ENCODE measurements around the gene PPP3R1.

Gene PPP3R1

DNA sequence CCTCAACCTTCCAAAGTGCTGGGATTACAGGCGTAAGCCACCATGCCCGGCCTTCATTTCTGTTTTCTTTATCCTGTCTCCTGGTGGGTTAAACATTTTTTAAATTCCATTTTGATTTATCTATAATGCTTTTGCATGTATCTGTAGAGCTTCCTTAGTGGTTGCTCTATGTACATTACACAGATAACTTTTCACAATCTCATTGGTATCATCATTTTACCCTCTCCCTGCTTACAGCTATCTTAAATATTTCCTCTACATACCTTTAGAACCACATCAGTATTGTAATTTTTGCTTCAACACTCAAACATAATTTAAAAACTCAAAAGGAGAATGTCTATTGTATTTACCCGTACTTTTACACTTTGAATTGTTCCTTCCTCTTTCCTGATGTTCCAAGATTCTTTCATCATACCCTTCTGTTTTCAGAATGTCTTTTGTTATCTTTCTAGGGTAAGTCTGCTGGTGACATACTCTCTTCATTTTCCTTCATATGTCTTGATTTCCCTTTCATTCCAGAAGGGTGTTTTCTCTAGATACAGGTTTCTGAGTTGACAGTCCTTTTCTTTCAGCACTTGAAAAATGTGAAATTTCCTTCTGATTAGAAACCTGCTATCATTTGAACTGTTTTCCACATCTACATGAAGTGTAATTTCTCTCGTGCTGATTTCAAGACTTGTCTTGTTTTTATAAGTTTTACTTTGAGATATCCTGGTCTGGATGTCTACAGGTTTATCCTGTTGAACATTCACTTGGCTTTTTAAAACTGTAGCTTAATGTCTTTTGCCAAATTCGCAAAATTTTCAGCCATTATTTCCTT, 21.9 kb downstream of the PPP3R1 start (continued):
- TF ChIP-seq PRDM2 (tag by site-specific recombination; IDR thresholded peaks at IDR 0.05; ENCODE audit: borderline replicate concordance) (no peak), PRDM1 (tag by site-specific recombination; IDR thresholded peaks at IDR 0.05) (peak; percentile 58), MEIS1 (CRISPR knock-in tag; IDR thresholded peaks at IDR 0.05; ENCODE audit: borderline replicate concordance) (no peak), ZXDB (tag by site-specific recombination; IDR thresholded peaks at IDR 0.05) (no peak)

DNA sequence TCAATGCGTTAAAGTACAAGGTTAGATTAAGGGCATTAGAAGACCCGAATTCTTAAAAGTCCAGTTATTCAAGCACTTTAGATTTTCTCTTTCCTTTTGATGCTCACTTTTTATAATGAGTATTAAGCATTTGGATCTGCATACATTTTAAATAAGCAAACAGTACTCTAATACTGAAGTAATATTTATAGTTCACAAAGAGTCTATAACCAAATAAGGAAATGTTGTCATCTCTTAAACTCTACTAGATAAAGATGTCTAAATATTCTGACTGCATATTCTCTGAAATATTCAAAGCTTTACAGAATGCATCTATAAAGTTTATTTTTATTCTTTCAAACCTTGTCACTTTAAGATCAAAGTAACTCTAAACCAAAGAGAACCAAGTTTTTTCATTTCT, 25.5 kb downstream of the PPP3R1 start:
- Histone ChIP-seq H3K4me1 (ENCODE audit: control insufficient read depth, insufficient read depth, low read length) (peaks cover 6% of the 10 kb centered on the region), H3K27ac (ENCODE audit: extremely low read depth, low read depth, low read length) (no peak overlapping the region), H3K9me3 (ENCODE audit: control insufficient read depth, insufficient read depth, low read depth, low read length) (no peaks in the 10 kb centered on the region), H3K4me3 (ENCODE audit: low read depth, low read length) (no peak overlapping the region), H3K36me3 (ENCODE audit: control insufficient read depth in 2 of 2, insufficient read depth in 1 of 2, low read length in 2 of 2) (no peaks in the 10 kb centered on the region)
- CTCF ChIA-PET = interaction anchor here (0.6 to 2.0 kb wide), 3 partner anchors 23 to 82 kb away, joined by 3 to 16 read pairs (median 4); no protein-coding TSS in a partner anchor
- POLR2A ChIA-PET = no interaction called here
- TF ChIP-seq ZNF169 (tag by site-specific recombination; IDR thresholded peaks at IDR 0.05) (no peak), ZNF423 (tag by site-specific recombination; IDR thresholded peaks at IDR 0.05) (no peak), ATF2 (tag by site-specific recombination; IDR thresholded peaks at IDR 0.05; ENCODE audit: low read depth) (no peak), ZNF280D (tag by site-specific recombination; IDR thresholded peaks at IDR 0.05) (no peak), TCF7L2 (IDR thresholded peaks at IDR 0.05; ENCODE audit: borderline replicate concordance, low read depth, low read length) (no peak), SCRT1 (tag by site-specific recombination; IDR thresholded peaks at IDR 0.05; ENCODE audit: borderline replicate concordance) (no peak), ZNF600 (tag by site-specific recombination; IDR thresholded peaks at IDR 0.05) (no peak), ZSCAN18 (tag by site-specific recombination; IDR thresholded peaks at IDR 0.05) (no peak), MZF1 (tag by site-specific recombination; IDR thresholded peaks at IDR 0.05; ENCODE audit: borderline replicate concordance) (no peak), HOXC10 (CRISPR knock-in tag; IDR thresholded peaks at IDR 0.05) (no peak), ZNF248 (tag by site-specific recombination; IDR thresholded peaks at IDR 0.05) (no peak), PRDM1 (tag by site-specific recombination; IDR thresholded peaks at IDR 0.05) (no peak), ZNF837 (tag by site-specific recombination; IDR thresholded peaks at IDR 0.05) (no peak)
- TF ChIP-seq, protein P1, sequence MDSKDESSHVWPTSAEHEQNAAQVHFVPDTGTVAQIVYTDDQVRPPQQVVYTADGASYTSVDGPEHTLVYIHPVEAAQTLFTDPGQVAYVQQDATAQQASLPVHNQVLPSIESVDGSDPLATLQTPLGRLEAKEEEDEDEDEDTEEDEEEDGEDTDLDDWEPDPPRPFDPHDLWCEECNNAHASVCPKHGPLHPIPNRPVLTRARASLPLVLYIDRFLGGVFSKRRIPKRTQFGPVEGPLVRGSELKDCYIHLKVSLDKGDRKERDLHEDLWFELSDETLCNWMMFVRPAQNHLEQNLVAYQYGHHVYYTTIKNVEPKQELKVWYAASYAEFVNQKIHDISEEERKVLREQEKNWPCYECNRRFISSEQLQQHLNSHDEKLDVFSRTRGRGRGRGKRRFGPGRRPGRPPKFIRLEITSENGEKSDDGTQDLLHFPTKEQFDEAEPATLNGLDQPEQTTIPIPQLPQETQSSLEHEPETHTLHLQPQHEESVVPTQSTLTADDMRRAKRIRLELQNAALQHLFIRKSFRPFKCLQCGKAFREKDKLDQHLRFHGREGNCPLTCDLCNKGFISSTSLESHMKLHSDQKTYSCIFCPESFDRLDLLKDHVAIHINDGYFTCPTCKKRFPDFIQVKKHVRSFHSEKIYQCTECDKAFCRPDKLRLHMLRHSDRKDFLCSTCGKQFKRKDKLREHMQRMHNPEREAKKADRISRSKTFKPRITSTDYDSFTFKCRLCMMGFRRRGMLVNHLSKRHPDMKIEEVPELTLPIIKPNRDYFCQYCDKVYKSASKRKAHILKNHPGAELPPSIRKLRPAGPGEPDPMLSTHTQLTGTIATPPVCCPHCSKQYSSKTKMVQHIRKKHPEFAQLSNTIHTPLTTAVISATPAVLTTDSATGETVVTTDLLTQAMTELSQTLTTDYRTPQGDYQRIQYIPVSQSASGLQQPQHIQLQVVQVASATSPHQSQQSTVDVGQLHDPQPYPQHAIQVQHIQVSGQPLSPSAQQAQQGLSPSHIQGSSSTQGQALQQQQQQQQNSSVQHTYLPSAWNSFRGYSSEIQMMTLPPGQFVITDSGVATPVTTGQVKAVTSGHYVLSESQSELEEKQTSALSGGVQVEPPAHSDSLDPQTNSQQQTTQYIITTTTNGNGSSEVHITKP (tag by site-specific recombination; IDR thresholded peaks at IDR 0.05) = no peak
- TF ChIP-seq, protein P2, sequence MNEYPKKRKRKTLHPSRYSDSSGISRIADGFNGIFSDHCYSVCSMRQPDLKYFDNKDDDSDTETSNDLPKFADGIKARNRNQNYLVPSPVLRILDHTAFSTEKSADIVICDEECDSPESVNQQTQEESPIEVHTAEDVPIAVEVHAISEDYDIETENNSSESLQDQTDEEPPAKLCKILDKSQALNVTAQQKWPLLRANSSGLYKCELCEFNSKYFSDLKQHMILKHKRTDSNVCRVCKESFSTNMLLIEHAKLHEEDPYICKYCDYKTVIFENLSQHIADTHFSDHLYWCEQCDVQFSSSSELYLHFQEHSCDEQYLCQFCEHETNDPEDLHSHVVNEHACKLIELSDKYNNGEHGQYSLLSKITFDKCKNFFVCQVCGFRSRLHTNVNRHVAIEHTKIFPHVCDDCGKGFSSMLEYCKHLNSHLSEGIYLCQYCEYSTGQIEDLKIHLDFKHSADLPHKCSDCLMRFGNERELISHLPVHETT (tag by site-specific recombination; IDR thresholded peaks at IDR 0.05) = no peak
